OCI-LY7 (cell line): ENCODE results near the gene ZNF747. TPM values are rescaled to one million over a fixed set of nuclear protein-coding genes. Genes with fewer than 3 reads are reported as not detected.
A peak's percentile ranks its signal among the peaks of the same experiment; 100 is the strongest.

ENCODE experiments used
- BruUV-seq: library from RNA; stranded (reverse); fragments of 400-500 nt; replicated peaks from 2 replicates; lab custom pipeline; 2021; lab: Mats Ljungman, UMichigan
- CTCF ChIA-PET: fragments of 300-600 bp; sonication (Branson Sonifier 250); formaldehyde crosslinking; loops from one replicate; lab custom pipeline; 2022; ENCODE audit warnings: antibody characterized with exemption; ENCODE audit not compliant: unreplicated experiment; lab: Charles Lee
- POLR2A ChIA-PET: fragments of 300-600 bp; sonication (Branson Sonifier 250); formaldehyde crosslinking; loops from one replicate; lab custom pipeline; 2022; ENCODE audit warnings: antibody characterized with exemption; lab: Charles Lee
- DNase-seq: peaks from one replicate; pipeline ENCODE4 v3.0.0-alpha.2; 2015; ENCODE audit warnings: low spot score
- H2AFZ ChIP-seq: fragments of 200-600 bp; sonication (generic), shearing (Covaris generic); 2 replicates; pipeline ENCODE4 v1.6.1; 2014; ENCODE audit warnings: mild to moderate bottlenecking, antibody characterized with exemption, low read length, moderate library complexity
- H3K27ac ChIP-seq: fragments of 200-600 bp; sonication (generic); 2 replicates; pipeline ENCODE4 v1.5.1; 2014; ENCODE audit warnings: mixed run types, low read depth, mild to moderate bottlenecking, moderate library complexity, low read length, inconsistent platforms; ENCODE audit not compliant: poor library complexity, severe bottlenecking
- H3K36me3 ChIP-seq: fragments of 200-600 bp; sonication (generic); 2 replicates; pipeline ENCODE4 v1.6.1; 2014; ENCODE audit warnings: mild to moderate bottlenecking, antibody characterized with exemption, low read length, moderate library complexity, mixed read lengths; ENCODE audit not compliant: insufficient read depth
- H3K4me1 ChIP-seq: fragments of 200-600 bp; sonication (generic); 2 replicates; pipeline ENCODE4 v1.5.1; 2014; ENCODE audit warnings: mild to moderate bottlenecking, low read length; ENCODE audit not compliant: insufficient read depth, poor library complexity, severe bottlenecking
- H3K4me2 ChIP-seq: fragments of 200-600 bp; sonication (generic); 2 replicates; pipeline ENCODE4 v1.6.1; 2014; ENCODE audit warnings: mild to moderate bottlenecking, low read length
- H3K4me3 ChIP-seq: fragments of 200-600 bp; sonication (generic); 2 replicates; pipeline ENCODE4 v1.5.1; 2014; ENCODE audit warnings: mild to moderate bottlenecking, low read depth, low read length; ENCODE audit not compliant: poor library complexity, severe bottlenecking
- H3K79me2 ChIP-seq: fragments of 200-600 bp; sonication (generic); 2 replicates; pipeline ENCODE4 v1.6.1; 2016; ENCODE audit warnings: low read depth, mild to moderate bottlenecking, low read length, moderate library complexity, mixed read lengths; ENCODE audit not compliant: insufficient read depth
- H3K9me2 ChIP-seq: fragments of 200-600 bp; sonication (generic); 2 replicates; pipeline ENCODE4 v1.6.1; 2016; ENCODE audit warnings: mild to moderate bottlenecking, low read length, mixed read lengths; ENCODE audit not compliant: insufficient read depth
- H3K9me3 ChIP-seq: fragments of 200-600 bp; sonication (generic); 2 replicates; pipeline ENCODE4 v1.6.1; 2014; ENCODE audit warnings: mild to moderate bottlenecking, mixed run types, low read length, mixed read lengths
- H4K20me1 ChIP-seq: fragments of 200-600 bp; sonication (generic); 2 replicates; pipeline ENCODE4 v1.6.1; 2014; ENCODE audit warnings: mild to moderate bottlenecking, antibody characterized with exemption, low read length, moderate library complexity, mixed read lengths; ENCODE audit not compliant: insufficient read depth
- EZH2phosphoT487 ChIP-seq: fragments of 200-600 bp; sonication (generic); IDR thresholded peaks from 2 replicates; pipeline ENCODE4 v1.6.1; 2018; ENCODE audit warnings: low read depth, borderline replicate concordance, mild to moderate bottlenecking, mixed run types, antibody characterized with exemption, low read length, moderate library complexity, mixed read lengths
- intact Hi-C: fragments of 100-400 bp; cut with micrococcal nuclease; formaldehyde crosslinking; loops from one replicate; pipeline ENCODE4 v1.10.0; 2022; ENCODE audit not compliant: unreplicated experiment
- total RNA-seq, 2 experiments: library from RNA; depleted of rRNA in 1 of 2; stranded (reverse); fragments of >200 nt in 1 of 2; shearing (Covaris generic) in 1 of 2; gene quantifications; 2 replicates each; pipeline ENCODE4 v1.2.3, GENCODE V29; 2014 to 2022
- TF ChIP-seq, protein P1 (sequence below): fragments of 200-600 bp; sonication (generic); conservative IDR thresholded peaks from 2 replicates; pipeline ENCODE4 v1.5.1; 2014; ENCODE audit warnings: mild to moderate bottlenecking, antibody characterized with exemption, low read length, moderate library complexity, mixed read lengths

ZNF747 gene
- total RNA-seq, 2 experiments from 2014 or later = 17.2 to 22.2 TPM

DNA sequence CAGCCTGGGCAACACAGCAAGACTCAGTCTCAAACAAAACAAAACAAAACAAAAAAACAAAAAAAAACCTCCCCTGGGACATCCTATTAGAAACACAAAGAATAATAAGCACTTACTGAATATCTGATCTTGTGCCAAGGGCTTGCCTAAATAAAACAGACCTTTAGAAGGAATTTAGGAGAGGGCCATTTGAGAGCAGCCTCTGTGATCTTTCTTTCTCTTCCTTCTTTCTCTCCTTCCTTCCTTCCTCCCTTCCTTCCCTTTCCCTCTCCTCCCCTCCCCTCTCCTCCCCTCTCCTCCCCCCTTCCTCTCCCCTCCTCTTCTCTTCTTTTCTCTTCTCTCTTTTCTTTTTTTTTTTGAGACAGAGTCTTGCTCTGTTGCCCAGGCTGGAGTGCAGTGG, 49.8 kb downstream of the ZNF747 start:
- no peaks in the 10 kb centered on the region for H4K20me1 ChIP-seq
- intact Hi-C loops = no loop called here
- TF ChIP-seq EZH2phosphoT487 = no peak
- TF ChIP-seq, protein P1, sequence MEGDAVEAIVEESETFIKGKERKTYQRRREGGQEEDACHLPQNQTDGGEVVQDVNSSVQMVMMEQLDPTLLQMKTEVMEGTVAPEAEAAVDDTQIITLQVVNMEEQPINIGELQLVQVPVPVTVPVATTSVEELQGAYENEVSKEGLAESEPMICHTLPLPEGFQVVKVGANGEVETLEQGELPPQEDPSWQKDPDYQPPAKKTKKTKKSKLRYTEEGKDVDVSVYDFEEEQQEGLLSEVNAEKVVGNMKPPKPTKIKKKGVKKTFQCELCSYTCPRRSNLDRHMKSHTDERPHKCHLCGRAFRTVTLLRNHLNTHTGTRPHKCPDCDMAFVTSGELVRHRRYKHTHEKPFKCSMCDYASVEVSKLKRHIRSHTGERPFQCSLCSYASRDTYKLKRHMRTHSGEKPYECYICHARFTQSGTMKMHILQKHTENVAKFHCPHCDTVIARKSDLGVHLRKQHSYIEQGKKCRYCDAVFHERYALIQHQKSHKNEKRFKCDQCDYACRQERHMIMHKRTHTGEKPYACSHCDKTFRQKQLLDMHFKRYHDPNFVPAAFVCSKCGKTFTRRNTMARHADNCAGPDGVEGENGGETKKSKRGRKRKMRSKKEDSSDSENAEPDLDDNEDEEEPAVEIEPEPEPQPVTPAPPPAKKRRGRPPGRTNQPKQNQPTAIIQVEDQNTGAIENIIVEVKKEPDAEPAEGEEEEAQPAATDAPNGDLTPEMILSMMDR = no peak
- no peak for DNase-seq
- no peaks in the 10 kb centered on the region for H3K79me2 ChIP-seq
- BruUV-seq = no TSS peak
- no peak overlapping the region for H3K4me2 ChIP-seq
- H3K4me3 ChIP-seq = no peak overlapping the region
- H2AFZ ChIP-seq = no peak overlapping the region
- H3K9me2 ChIP-seq = no peaks in the 10 kb centered on the region
- CTCF ChIA-PET = no interaction called here
- POLR2A ChIA-PET = interaction anchor here (0.6 kb wide), 1 partner anchor 57 kb away, joined by 3 read pairs; no protein-coding TSS in a partner anchor
- no peaks in the 10 kb centered on the region for H3K9me3 ChIP-seq
- peaks cover 90% of the 10 kb centered on the region for H3K36me3 ChIP-seq
- no peak overlapping the region for H3K27ac ChIP-seq
- H3K4me1 ChIP-seq = no peaks in the 10 kb centered on the region

DNA sequence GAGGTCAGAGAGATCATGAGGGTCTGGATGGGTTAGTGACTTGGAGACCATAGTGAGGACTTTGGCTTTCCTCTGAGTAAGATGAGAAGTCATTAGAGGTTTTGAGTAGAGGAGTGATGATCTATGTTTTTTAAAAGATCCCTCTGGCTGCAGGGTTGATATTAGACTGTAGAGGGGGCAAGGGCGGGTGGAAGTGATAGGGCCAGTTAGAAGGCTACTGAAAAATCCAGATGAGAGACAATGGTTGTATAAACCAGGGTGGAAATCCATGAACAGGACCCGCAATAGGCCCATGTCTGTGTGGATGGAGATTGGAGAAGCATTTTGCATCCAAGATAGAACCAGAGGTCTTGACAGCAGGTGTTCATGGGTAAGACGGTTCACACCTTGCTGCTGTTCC, 52.3 kb downstream of the ZNF747 start:
- H2AFZ ChIP-seq = no peak overlapping the region
- CTCF ChIA-PET = no interaction called here
- H3K4me1 ChIP-seq = no peaks in the 10 kb centered on the region
- TSS peak; percentile 40 for BruUV-seq
- DNase-seq = no peak
- H3K9me3 ChIP-seq = no peaks in the 10 kb centered on the region
- POLR2A ChIA-PET = no interaction called here
- no peaks in the 10 kb centered on the region for H3K79me2 ChIP-seq
- peaks cover 73% of the 10 kb centered on the region for H3K36me3 ChIP-seq
- TF ChIP-seq, protein P1 = peak; percentile 32; the same call in 1 of the 2 replicates
- no peak for TF ChIP-seq EZH2phosphoT487
- no peak overlapping the region for H3K4me2 ChIP-seq
- no peaks in the 10 kb centered on the region for H3K9me2 ChIP-seq
- intact Hi-C loops = no loop called here
- H3K27ac ChIP-seq = no peak overlapping the region
- H4K20me1 ChIP-seq = no peaks in the 10 kb centered on the region
- H3K4me3 ChIP-seq = no peak overlapping the region

DNA sequence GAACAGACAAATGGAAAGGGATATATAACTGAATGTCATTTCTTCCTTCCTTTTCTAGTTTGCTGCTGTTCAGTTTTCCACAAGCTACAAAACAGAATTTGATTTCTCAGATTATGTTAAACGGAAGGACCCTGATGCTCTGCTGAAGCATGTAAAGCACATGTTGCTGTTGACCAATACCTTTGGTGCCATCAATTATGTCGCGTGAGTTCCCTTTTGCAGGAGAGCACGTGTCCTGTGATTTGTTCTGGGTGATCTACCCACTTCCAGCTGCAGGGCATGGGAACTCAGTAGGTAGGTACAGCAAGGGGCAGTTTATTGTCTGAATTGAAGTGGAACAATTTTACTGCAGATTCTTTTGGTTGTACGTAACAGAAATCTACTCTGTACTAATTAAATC, 53.3 kb downstream of the ZNF747 start:
- H3K9me2 ChIP-seq = no peaks in the 10 kb centered on the region
- H3K79me2 ChIP-seq = no peaks in the 10 kb centered on the region
- H3K27ac ChIP-seq = no peak overlapping the region
- no TSS peak for BruUV-seq
- TF ChIP-seq, protein P1 = no peak
- no peak for TF ChIP-seq EZH2phosphoT487
- no peak for DNase-seq
- no peaks in the 10 kb centered on the region for H3K9me3 ChIP-seq
- H2AFZ ChIP-seq = no peak overlapping the region
- H3K4me1 ChIP-seq = no peaks in the 10 kb centered on the region
- ChIA-PET CTCF (no interaction called here), POLR2A (interaction anchor here (1.1 kb wide), 1 partner anchor 24 kb away, joined by 3 read pairs; no protein-coding TSS in a partner anchor)
- no peak overlapping the region for H3K4me2 ChIP-seq
- intact Hi-C loops = no loop called here
- H4K20me1 ChIP-seq = no peaks in the 10 kb centered on the region
- H3K4me3 ChIP-seq = no peak overlapping the region
- H3K36me3 ChIP-seq = peaks cover 70% of the 10 kb centered on the region
